ENCODE data around the gene PRRC2B.
"Not testable (repeated sequence)": the region's sequence is repeated elsewhere in the genome, so short reads cannot be mapped to it uniquely, and the experiment has no call there.

The PRRC2B gene

GRCh38 chr9:131436376-131436775 is 42.5 kb downstream of the PRRC2B start:
- DNase-seq (ENCODE audit: low read depth): no peak

- no peak for DNase-seq (ENCODE audit: low read depth)
These were observed 43.0 kb downstream of the PRRC2B start for GRCh38 chr9:131436865-131437271.

GRCh38 chr9:131438190-131438589 is 44.3 kb downstream of the PRRC2B start:
- no peak for DNase-seq (ENCODE audit: low read depth)

- no peak for DNase-seq (ENCODE audit: low read depth)
These were observed 45.3 kb downstream of the PRRC2B start for GRCh38 chr9:131439224-131439623.

GRCh38 chr9:131441441-131441840 is 47.6 kb downstream of the PRRC2B start:
- DNase-seq (ENCODE audit: low read depth): no peak

GRCh38 chr9:131442351-131442750 is 48.5 kb downstream of the PRRC2B start:
- DNase-seq (ENCODE audit: low read depth): no peak

GRCh38 chr9:131443648-131444047 is 49.8 kb downstream of the PRRC2B start:
- no peak for DNase-seq (ENCODE audit: low read depth)

- no peak for DNase-seq (ENCODE audit: low read depth)
These were observed 52.4 kb downstream of the PRRC2B start for GRCh38 chr9:131446276-131446675.

GRCh38 chr9:131447148-131447547 is 53.3 kb downstream of the PRRC2B start:
- DNase-seq (ENCODE audit: low read depth): no peak

DNA sequence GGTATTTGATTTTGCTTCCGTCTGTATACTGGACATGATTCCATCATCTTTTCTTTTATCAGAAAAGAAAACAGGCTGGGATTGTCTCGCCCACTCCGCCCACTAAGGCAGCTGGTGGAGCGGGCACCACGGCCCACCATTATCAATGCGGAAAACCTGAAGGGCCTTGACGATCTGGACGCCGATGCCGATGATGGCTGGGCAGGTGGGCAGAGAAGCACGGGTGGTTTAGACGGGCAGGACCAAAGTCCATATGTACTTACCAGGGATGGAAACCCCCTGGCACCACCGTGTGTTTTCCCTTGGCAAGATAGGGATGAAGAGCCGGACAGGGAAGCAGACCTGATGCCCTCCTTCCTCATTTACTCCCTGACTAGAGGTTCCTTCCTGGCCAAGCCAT is 53.7 kb downstream of the PRRC2B start:
- no peak for DNase-seq (ENCODE audit: low read depth)

DNA sequence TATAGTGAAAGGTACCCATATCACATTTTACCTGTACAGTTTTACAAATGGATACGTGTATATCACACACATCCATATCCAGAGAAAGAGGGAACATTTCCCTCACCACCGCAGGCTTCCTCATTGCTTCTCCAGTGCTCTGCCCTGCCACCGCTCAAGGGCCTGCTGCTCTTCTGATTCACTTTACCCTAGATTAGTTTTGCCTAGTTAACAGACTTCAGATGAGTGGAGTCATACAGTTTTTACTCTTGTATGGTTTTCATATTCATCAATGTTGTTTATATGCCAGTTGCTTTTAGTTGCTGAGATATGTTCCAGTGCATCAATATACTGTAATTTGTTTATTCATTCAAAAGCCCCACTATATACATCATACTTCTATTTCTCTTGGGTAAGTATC is 54.9 kb downstream of the PRRC2B start:
- DNase-seq (ENCODE audit: low read depth): no peak

DNA sequence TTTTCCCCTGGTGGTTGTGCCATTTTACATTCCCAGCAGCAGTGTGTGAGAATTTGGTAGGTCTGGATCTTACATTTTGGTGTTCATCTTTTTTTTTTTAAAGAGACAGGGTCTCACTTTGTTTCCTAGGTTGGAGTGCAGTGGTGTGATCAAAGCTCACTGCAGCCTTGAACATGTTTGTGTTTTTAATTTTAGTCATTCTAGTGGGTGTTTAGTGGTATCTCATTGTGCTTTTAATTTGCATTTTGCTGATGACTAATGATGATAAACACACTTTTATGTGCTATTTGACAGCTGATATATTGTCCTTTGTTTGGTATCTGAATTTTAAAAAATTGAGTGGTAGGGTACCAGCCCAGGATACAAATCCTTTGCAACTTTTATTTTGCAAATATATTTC is 55.4 kb downstream of the PRRC2B start:
- DNase-seq (ENCODE audit: low read depth): no peak

DNA sequence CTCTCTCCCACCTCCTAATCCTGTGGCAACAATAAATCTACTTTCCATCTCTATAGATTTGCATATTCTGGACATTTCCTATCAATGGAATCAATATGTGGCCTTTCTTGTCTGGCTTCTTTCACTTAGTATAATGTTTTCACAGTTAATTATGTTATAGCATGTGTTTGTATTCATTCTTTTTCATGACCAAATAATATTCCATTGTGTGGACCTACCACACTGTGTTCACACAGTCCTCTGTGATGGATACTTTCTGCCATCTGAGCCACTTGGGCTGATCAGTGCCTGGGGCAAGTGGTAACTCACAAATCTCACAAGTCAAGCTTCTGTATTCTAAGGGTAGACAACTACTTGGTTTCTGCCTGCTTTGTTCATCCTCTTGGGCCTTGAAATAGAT is 60.1 kb downstream of the PRRC2B start:
- no peak for DNase-seq (ENCODE audit: low read depth)

DNA sequence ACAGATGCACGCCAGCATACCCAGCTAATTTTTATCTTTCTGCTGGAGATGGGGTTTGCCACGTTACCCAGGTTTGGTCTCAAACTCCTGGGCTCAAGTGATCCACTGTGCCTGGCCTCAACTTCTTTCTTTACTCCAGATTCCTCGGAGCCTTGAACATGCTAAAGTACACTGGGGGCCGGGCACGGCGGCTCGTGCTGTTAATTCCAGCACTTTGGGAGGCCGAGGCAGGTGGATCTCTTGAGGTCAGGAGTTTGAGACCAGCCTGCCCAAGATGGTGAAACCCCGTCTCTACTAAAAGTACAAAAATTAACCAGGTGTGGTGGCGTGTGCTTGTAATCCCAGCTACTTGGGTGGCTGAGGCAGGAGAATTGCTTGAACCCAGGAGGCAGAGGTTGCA is 61.8 kb downstream of the PRRC2B start:
- DNase-seq (ENCODE audit: low read depth): not testable (repeated sequence)

GRCh38 chr9:131457746-131458145 is 63.9 kb downstream of the PRRC2B start:
- no peak for DNase-seq (ENCODE audit: low read depth)

DNA sequence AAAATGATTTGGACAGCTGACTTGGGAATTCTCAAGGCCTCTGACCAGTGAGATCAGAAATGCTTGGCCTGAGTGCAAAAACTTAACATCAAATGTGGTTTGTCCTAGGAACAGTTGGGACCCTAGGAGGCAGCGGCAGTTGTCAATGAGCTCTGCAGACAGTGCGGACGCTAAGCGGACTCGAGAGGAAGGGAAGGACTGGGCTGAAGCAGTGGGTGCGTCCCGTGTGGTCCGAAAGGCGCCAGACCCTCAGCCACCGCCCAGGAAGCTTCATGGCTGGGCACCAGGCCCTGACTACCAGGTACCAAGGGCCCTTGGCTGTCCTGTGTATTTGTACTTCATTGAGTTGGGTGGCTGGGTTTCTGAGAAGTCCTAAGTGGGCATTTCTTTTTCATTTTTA is 65.2 kb downstream of the PRRC2B start:
- DNase-seq (ENCODE audit: low read depth): no peak

- no peak for DNase-seq (ENCODE audit: low read depth)
These were observed 67.3 kb downstream of the PRRC2B start for GRCh38 chr9:131461166-131461565.

GRCh38 chr9:131464354-131465000 is 70.6 kb downstream of the PRRC2B start:
- no peak for DNase-seq (ENCODE audit: low read depth)

- no peak for DNase-seq (ENCODE audit: low read depth)
These were observed 71.5 kb downstream of the PRRC2B start for GRCh38 chr9:131465401-131465800.

DNA sequence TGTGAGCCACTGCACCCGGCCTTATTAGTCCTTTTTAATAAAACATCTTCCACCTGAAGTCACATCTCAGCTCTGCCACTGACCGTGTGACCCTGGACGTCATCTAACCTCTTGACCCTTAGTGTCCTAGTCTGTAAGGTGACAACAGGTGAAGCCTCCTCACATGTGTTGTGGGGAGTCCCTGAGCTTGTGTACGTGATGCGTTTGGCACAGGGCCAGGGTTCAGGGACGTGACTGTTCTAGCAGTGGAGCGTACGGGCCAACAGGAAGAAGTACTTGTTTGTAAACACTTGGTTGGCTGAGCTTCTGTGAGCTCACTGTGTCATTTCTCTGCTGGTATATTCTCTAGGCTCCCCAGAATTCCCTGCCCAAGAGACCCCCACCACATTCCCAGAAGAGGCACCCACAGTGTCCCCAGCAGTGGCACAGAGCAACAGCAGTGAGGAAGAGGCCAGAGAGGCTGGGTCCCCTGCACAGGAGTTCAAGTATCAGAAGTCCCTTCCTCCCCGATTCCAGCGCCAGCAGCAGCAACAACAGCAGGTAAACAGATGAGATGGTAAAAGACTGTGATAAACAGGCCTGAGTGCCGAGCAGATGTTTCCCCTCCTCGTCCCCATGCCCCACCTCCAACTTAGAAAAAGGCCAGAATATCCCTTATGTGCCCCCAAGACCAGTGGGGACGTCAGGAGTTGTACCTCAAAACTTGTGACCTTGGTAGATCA is 73.5 kb downstream of the PRRC2B start:
- DNase-seq (ENCODE audit: low read depth): no peak

DNA sequence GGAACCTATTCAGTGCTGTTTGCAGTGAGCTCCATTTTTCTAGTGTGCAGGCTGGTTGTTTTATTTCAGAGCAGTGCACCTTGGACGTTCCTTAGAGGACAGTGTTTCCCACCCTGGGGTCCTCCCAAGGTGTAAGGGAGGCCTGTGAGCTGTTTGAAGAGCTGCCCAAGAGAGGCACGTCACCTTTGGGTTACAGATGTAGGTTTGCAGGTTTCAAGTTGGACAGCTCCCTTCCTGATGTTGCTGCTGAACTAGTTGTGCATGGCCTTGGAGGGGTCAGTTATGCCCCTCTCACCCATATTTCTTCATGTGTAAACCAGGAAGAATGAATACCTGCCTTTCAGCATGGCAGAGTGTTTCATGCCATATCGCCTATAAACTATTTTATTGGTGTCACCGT is 74.1 kb downstream of the PRRC2B start:
- no peak for DNase-seq (ENCODE audit: low read depth)

- no peak for DNase-seq (ENCODE audit: low read depth)
These were observed 75.5 kb downstream of the PRRC2B start for GRCh38 chr9:131469356-131469755.

GRCh38 chr9:131469951-131470350 is 76.1 kb downstream of the PRRC2B start:
- no peak for DNase-seq (ENCODE audit: low read depth)

DNA sequence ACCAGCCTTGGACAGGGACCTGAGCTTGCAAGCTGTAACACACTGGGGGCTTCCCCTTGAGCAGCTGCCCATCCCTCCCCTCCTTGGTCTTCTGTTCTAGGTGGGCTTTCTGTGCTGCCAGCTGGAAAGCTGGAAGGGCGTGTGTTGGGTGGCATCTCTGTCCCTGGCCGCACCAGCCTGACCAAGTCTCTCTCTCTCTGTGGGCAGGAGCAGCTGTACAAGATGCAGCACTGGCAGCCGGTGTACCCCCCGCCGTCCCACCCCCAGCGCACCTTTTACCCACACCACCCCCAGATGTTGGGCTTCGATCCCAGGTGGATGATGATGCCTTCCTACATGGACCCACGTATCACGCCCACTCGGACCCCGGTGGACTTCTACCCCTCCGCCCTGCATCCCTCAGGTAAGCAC is 76.7 kb downstream of the PRRC2B start:
- no peak for DNase-seq (ENCODE audit: low read depth)

Measured in activated T-cell treated with anti-CD3 and anti-CD28 coated beads for 24 hours (primary cell).